Retina (tissue), 1 donor: ENCODE measurements around the gene CBX1.
"Not testable (repeated sequence)": the region's sequence is repeated elsewhere in the genome, so short reads cannot be mapped to it uniquely, and the experiment has no call there.

Source experiments
- DNase-seq: peaks from one replicate; pipeline ENCODE4 v3.0.0-alpha.2; 2016

The CBX1 gene

GRCh38 chr17:48123111-48123510 is 21.8 kb upstream of the CBX1 start:
- DNase-seq: no peak

- DNase-seq: no peak
Observed at GRCh38 chr17:48122665-48123045, 21.4 kb upstream of the CBX1 start.

GRCh38 chr17:48121923-48122664 is 20.8 kb upstream of the CBX1 start:
- DNase-seq: no peak

GRCh38 chr17:48113201-48113676 is 12.0 kb upstream of the CBX1 start:
- DNase-seq: no peak

GRCh38 chr17:48111937-48112241 is 10.6 kb upstream of the CBX1 start:
- DNase-seq: no peak

GRCh38 chr17:48110761-48111160 is 9.5 kb upstream of the CBX1 start:
- no peak for DNase-seq

GRCh38 chr17:48107137-48108055 is 6.1 kb upstream of the CBX1 start, which contains the start of gene SNX11:
TSS of gene SNX11 (plus strand) at chr17:48107766. CDS start at chr17:48112044, 4,278 bp downstream.
- DNase-seq: peak; percentile 96

GRCh38 chr17:48106802-48107136 is 5.5 kb upstream of the CBX1 start:
- no peak for DNase-seq

GRCh38 chr17:48104440-48104839 is 3.2 kb upstream of the CBX1 start:
- DNase-seq: no peak

- no peak for DNase-seq
Observed at GRCh38 chr17:48102798-48103715, 1.8 kb upstream of the CBX1 start.

GRCh38 chr17:48102043-48102750 is 919 bp upstream of the CBX1 start:
- DNase-seq: no peak

- no peak for DNase-seq
Observed at GRCh38 chr17:48100591-48101011, 677 bp downstream of the CBX1 start.

GRCh38 chr17:48100160-48100559 is 1.1 kb downstream of the CBX1 start:
- no peak for DNase-seq

- DNase-seq: no peak
Observed at GRCh38 chr17:48095611-48096010, 5.7 kb downstream of the CBX1 start.

- DNase-seq: no peak
Observed at GRCh38 chr17:48093341-48094045, 7.8 kb downstream of the CBX1 start.

- DNase-seq: no peak
Observed at GRCh38 chr17:48084932-48085331, 16.3 kb downstream of the CBX1 start.

GRCh38 chr17:48081858-48082257 is 19.4 kb downstream of the CBX1 start:
- no peak for DNase-seq

- DNase-seq: not testable (repeated sequence)
Observed at GRCh38 chr17:48077152-48077551, 24.1 kb downstream of the CBX1 start.

- peak; percentile 56 for DNase-seq
Observed at GRCh38 chr17:48074322-48075081, 26.8 kb downstream of the CBX1 start.

- DNase-seq: not testable (repeated sequence)
Observed at GRCh38 chr17:48073566-48074094, 27.6 kb downstream of the CBX1 start.

GRCh38 chr17:48072811-48073210 is 28.5 kb downstream of the CBX1 start:
- not testable (repeated sequence) for DNase-seq
